ENCODE measurements around the gene EIF4G3. TPM values are rescaled to one million over a fixed set of nuclear protein-coding genes. Genes with fewer than 3 reads are reported as not detected.

Gene EIF4G3
- total RNA-seq, 1 experiment from 2014 or later, result 7.2 TPM

DNA sequence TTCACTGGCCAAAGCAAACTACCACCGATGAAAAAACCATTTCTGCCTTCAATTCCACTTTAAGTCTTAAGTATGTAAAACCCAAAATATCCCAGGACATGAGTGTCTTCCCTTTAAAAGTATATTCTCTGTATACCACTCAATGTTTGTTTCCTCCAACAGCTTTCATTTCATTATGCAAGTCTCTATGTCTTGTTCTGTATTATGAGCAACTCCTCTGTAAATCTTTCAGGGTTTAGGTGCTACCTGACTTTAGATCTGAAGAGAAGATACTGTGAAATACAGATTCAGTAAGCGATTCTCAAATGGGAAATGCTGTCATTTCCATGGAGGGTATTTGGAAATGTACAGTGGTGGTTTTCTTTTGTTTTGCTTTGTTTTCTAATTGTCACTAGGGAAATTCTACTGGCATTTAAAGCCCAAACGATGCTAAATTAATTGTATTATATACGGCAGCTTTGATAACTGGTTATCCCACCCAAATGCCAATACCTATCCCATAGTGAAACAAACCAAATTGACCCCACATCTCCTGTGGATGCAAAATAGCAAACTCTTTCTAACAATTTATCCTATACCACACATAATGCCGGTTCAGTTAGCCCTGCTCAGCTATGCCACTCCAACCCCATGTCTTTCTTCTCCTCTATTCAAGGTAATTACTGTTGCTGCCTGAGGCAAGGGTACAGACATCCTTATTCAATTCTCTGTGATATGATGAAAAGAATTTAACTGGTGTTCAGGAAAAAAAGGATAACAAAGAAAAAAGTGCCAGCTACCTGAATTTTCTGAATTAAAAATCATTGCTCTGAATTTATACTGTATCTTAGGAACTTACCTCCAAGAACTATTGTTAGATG is 182.8 kb downstream of the EIF4G3 start:
- in situ Hi-C loops (cut with HindIII; ENCODE audit: low pct_unique_long_range_greater_than_20kb, low sequenced_read_pairs), result no loop called here
- no peak for DNase-seq (ENCODE audit: low read depth)

DNA sequence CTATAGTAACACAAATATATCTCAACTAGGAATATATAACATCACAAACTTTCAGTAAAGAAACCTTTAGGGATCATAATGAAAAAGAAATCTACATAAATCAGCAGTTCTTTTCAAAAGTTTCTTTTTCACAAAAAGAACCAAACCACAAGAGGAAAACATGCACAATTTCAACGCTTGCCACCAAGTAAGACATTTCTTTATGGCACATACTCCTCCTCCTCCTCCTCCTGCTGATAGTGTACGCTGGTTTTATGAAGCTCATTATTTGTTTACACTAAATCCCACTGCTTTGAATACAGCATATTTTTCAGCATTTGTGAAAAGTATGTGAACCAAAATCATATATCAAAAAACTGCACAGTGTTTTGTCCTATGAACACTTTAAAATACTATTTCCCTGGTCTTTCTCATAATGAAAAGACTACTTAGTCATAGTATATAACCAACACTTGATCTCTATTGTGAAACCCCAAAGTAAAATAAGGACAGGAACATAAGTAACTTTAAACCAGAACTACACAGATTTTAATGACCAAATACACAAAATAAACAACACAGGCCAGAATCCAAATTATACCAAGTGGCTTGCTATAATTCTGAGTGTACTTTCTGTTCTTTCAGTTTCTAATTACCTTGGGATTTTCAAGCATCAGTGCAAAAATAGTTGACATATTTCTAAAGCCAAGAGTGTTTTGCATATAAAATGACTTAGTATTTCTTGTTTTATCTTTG is 184.2 kb downstream of the EIF4G3 start:
- in situ Hi-C loops (cut with HindIII; ENCODE audit: low pct_unique_long_range_greater_than_20kb, low sequenced_read_pairs), result no loop called here
- no peak for DNase-seq (ENCODE audit: low read depth)

DNA sequence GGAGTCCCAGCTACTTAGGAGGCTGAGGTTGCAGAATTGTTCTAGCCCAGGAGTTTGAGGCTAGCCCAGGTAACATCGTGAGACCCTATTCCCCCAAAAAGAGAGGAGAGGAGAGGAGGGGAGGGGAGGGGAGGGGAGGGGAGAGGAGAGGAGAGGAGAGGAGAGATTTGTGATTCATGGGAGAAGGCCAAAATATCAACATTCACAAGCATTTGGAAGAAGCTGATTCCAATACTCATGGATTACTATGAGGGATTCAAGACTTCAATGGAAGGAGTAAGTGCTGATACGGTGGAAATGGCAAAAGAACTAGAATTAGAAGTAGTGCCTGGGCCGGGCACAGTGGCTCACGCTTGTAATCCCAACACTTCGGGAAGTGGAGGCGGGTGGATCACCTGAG is 187.8 kb downstream of the EIF4G3 start:
- in situ Hi-C loops (cut with HindIII; ENCODE audit: low pct_unique_long_range_greater_than_20kb, low sequenced_read_pairs), result no loop called here
- DNase-seq (ENCODE audit: low read depth), result no peak

DNA sequence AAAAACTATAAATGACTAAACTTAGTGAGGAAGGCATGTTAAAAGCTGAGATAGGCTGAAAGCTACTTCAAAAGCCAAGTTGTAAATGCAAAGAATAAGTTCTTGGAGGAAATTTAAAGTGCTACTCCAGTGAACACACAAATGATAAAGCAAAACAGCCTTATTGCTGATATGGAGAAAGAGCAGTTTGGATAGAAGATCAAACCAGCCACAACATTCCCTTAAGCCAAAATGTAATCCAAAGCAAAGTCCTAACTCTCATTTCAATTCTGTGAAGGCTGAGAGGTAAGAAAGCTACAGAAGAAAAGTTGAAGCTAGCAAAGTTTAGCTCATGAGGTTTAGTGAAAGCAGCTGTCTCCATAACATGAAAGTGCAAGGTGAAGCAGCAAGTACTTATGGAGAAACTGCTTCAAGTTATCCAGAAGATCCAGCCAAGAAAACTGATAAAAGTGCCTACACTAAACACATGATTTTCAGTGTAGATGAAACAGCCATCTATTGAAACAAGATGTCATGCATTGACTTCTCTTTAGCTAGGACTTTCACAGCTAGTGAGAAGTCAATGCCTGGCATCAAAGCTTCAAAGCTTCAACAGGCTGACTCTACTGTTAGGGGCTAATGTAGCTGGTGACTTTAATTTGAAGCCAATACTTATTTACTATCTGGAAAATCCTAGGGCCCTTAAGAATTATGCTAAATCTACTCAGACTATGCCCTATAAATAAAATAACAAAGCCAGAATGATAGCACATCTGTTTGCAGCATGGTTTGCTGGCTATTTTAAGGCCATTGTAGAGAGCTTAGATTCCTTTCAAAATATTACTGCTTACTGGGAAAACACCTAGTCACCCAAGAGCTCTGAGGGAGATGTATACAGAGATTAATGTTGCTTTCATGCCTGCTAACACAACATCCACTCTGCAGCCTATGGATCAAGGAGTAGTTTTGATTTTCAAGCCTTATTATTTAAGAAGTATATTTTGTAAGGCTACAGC is 188.6 kb downstream of the EIF4G3 start:
- in situ Hi-C loops (cut with HindIII; ENCODE audit: low pct_unique_long_range_greater_than_20kb, low sequenced_read_pairs), result no loop called here
- DNase-seq (ENCODE audit: low read depth), result no peak

DNA sequence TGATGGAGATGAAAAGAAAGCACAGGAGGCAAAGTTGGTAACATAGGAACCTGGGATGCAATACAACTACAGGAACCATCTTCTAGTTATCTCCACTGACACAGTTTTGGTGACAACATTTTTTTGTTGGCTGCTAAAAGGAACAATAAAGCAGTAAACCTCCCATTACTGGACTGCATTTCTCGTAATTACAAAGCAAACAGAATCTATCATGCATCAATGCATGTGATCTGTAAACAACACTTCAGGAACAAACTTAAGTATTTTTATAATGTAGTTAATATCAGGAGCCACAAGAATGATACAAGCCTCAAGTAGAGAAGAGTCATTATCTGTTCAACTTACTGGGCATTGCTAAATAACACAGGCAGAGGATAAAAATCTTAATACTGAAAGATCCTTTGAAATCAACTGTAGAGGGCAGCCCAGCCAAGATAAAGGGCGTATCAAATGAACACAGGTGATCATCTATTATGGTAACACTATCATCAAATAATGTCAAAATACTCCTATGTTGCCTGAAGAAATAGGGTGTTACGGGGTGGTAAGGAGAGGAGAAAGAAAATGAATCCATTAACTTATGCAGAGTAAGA is 193.3 kb downstream of the EIF4G3 start:
- in situ Hi-C loops (cut with HindIII; ENCODE audit: low pct_unique_long_range_greater_than_20kb, low sequenced_read_pairs), result no loop called here
- DNase-seq (ENCODE audit: low read depth), result no peak

DNA sequence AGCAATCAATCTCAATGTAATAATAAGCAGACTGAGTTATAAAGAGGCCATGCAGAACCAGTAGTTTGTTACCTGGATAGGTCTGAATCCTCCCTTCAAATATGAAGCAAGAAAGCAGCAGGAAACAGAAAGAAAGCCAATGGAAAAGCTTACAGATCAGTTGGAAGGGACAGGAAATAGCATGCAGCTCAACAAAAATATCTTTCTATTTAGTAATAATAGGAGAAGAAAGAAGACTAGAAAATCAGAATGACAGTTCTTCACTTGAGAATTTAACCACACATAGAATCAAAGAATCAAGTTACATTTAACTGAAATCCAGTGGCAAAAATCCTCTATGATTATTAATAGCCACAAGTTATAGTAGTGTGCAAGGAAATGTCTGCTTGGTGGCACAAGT is 194.4 kb downstream of the EIF4G3 start:
- in situ Hi-C loops (cut with HindIII; ENCODE audit: low pct_unique_long_range_greater_than_20kb, low sequenced_read_pairs), result no loop called here

DNA sequence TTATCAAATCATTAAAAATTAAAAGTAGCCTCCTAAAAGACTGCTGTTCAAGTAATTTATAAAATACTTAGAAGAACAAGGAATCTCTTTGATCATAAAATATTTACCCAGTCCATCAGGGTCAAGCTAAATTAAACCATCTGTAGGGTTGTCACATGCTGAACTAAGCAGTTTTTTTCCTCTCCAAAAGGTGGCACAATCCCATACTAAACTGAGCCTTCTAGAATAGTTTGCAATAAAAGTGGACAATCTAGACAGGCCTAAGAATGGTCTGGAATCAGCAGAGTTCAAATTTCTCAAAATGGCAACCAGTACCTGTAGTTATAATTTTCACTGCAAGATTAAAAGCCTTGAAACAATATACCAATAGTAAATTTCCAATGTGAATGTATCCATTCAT is 194.8 kb downstream of the EIF4G3 start:
- DNase-seq (ENCODE audit: low read depth), result no peak
- in situ Hi-C loops (cut with HindIII; ENCODE audit: low pct_unique_long_range_greater_than_20kb, low sequenced_read_pairs), result no loop called here

More for the DNA sequence above, 194.4 kb downstream of the EIF4G3 start:
- DNase-seq (ENCODE audit: low read depth), result no peak

DNA sequence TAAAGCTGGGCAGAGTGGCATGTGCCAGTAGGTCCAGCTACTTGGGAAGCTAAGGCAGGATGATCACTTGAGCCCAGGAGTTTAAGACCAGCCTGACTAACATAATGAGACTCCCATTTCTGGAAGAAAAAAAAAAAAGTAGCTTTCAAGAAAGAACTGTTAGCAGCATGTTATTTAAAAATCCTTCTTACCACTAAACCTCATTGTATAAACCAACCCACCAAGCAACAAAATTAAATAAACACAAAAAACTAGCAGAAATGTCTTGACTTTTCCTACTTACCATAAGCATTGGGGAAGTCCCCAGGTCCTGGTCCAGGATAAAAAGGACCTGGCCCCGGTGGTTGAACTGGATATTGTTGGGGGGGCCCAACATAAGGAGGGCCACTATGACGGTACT is 196.6 kb downstream of the EIF4G3 start:
- no peak for DNase-seq (ENCODE audit: low read depth)
- in situ Hi-C loops (cut with HindIII; ENCODE audit: low pct_unique_long_range_greater_than_20kb, low sequenced_read_pairs), result no loop called here

DNA sequence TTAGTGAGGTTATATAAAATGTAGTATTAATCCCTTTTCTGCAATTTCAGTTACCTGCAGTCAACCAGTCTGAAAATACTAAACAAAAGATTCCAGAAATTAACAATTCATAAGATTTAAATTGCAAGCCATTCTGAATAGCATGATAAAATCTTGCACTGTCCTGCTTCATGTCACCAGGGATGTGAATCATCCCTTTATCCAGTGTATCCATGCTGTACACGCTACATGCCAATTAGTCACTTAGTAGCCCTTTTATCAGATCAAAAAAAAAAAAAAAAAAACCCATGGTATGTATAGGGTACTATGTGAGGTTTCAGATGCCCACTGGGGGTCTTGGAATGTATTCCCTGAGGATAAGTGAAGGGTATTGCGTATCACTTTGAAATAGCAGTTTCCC is 198.3 kb downstream of the EIF4G3 start:
- in situ Hi-C loops (cut with HindIII; ENCODE audit: low pct_unique_long_range_greater_than_20kb, low sequenced_read_pairs), result no loop called here
- no peak for DNase-seq (ENCODE audit: low read depth)

DNA sequence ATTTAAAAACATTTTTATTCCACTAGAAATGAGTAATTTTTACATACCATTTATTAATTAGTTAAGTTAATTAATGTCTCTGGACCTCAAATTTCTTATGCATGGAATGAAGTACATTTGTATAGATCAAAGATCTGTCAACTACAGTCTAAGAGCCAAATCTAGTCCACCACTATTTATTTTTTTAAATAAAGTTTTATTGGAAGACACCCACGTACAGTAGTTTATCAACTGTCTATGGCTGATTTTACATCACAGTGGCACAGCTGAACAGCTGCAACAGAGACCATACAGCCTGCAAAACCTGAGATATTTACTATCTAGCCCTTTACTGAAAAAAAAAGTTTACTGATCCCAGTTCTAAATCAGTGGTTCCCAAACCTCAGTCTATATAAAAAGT is 201.0 kb downstream of the EIF4G3 start:
- DNase-seq (ENCODE audit: low read depth), result no peak
- in situ Hi-C loops (cut with HindIII; ENCODE audit: low pct_unique_long_range_greater_than_20kb, low sequenced_read_pairs), result no loop called here

DNA sequence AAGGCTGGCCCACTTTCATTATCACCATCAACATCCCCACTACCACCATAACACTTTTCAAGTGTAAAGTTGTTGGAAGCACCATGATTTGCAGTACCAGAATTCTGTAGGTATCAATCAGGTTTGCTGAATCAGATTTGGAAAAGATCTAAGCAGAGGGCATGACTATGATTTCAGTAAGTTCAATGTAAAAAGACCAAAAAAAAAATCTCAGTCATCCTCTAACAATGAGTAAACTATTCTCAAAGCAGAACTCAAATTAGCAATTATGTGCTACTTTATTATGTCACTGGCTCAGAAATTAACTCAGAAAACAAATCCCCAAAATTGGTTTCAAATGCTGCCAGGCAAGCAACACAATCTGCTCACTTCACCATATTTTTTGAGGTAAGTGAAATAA is 201.7 kb downstream of the EIF4G3 start:
- no peak for DNase-seq (ENCODE audit: low read depth)
- in situ Hi-C loops (cut with HindIII; ENCODE audit: low pct_unique_long_range_greater_than_20kb, low sequenced_read_pairs), result no loop called here

DNA sequence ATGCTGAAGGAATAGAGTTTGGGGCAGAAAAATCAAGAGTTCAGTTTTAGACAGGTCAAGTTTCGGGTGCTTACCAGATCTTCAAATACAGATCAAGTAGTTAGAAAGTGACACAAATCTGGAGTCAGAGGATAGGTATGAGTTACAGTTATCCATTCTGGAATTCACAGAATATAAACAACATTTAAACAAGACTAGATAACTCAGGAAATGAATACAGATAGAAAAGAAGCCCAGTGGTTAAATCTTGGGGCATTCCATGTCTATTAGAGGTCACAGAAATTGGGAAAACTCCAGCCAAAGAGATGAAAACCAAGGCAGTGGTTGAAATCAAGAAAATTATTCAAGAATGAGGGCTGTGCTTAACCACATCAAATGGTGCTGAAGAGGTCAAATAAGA is 202.6 kb downstream of the EIF4G3 start:
- in situ Hi-C loops (cut with HindIII; ENCODE audit: low pct_unique_long_range_greater_than_20kb, low sequenced_read_pairs), result no loop called here
- DNase-seq (ENCODE audit: low read depth), result no peak

DNA sequence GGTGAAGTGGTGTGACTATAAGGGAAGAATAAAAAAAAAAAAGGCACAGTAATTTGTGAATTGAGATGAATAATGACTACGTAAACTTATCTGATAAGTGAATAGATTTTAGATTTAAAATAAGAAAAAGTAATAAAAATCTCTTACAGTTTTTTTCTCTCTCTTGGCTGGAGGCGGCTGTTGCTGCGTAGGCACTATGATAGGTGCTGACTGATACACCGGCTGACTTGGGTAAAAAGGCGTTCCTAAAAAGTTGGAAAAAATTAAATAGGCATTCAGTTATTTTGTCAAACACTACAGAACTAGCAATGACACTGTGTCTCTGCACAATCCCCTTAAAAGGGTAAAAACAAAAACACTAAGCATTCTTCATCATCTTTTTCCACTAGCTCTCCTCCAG is 203.8 kb downstream of the EIF4G3 start:
- in situ Hi-C loops (cut with HindIII; ENCODE audit: low pct_unique_long_range_greater_than_20kb, low sequenced_read_pairs), result no loop called here
- no peak for DNase-seq (ENCODE audit: low read depth)

DNA sequence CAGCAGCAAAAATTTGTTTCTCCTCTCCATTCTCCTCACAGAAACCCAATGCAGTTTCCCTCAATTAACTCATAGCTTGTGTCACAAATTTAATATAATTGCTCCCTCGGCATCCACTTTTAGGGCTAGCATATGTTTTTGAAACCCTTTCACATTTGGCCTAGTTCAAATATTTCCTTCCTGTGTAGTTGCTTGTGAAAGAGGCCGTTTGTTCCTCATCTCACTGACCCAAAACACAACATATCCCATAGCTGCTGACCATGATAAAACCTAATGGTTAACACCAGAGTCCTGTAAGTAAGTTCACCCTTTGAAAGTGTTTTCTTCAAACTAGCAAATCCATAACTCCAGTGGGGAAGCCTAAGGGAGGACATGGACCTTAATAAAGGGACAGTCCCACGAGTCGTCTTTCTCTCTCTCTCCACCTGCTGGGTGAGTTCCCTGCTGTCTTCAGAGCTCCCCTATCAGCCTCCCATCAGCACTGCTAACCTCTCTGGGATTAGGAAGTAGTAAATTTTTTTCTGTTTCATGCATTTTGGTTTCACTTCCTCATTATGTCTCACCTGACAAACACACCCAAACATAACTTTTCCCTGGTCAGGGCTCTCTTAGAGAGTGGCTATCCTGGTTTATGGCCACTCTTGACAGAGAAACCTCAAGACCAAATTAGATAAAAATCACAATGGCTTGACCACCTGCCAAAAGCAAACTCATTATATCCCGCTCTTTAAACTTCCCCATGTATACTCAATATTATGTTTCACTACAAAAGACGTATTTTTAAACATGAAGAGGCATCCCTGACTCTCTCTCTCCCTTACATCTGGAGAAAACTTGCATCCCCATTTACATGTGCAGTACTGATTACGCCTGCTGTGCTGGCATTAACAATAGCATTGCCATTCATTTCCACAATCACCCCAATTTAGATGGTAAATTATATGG is 211.9 kb downstream of the EIF4G3 start:
- in situ Hi-C loops (cut with HindIII; ENCODE audit: low pct_unique_long_range_greater_than_20kb, low sequenced_read_pairs), result no loop called here
- DNase-seq (ENCODE audit: low read depth), result no peak

DNA sequence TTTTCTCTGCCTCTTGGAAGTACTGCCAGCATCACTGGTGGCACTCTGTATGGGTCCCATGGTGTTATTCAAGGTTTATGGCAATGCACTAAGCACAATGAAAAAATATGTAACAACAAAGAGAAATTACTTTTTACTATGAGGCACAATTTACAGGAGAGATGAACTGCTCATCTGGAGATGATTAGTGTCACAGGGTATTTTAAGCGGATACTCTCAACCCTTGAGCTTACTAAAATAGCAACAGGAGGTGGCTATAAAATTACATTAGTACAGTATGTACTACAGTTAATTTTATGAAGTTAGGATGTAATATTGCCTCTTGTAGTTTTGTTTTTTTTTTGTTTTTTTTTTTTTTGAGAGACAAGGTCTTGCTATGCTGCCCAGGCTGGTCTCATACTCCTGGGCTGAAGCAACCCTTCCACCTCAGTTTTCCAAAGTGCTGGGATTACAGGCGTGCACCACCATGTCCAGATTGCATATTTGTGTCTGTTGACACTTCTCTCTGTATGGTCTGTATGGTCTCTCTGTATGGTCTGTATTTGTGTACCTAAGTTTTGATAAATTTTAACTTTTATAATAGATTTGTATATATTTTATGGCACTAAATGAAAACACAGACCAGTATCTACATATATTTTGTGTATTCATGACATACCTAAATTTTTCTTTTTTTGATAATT is 214.0 kb downstream of the EIF4G3 start:
- in situ Hi-C loops (cut with HindIII; ENCODE audit: low pct_unique_long_range_greater_than_20kb, low sequenced_read_pairs), result no loop called here
- no peak for DNase-seq (ENCODE audit: low read depth)

DNA sequence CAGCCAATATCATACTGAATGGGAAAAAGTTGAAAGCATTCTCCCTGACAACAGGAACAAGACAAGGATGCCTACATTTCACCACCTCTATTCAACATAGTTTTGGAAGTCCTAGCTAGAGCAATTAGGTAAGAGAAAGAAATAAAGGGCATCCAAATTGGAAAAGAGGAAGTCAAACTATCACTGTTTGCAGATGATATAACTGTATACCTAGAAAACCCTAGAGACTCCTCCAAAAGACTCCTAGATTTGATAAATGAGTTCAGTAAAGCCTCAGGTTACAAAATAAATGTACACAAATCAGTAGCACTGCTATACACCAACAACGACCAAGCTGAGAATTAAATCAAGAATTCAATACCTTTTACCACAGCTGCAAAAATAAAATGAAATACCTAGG is 218.3 kb downstream of the EIF4G3 start:
- no peak for DNase-seq (ENCODE audit: low read depth)
- in situ Hi-C loops (cut with HindIII; ENCODE audit: low pct_unique_long_range_greater_than_20kb, low sequenced_read_pairs), result no loop called here

DNA sequence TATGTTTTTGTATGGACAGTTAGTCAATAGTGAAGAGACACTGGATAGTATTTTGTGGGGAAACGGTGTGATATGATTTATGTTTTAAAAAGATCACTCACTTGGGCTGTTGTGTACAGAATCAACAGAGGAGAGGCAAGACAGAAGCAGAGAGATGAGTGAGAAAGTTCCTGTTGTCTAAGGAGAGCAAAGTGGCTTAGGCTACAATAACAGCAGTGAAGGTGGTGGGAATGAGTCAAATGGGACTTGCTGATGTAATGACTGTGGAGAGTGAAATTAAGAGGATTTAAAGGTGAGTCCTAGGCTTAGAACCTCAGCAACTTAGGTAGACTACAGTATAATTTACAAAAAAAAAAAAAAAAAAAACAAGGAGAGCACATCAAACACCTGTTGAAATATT is 220.4 kb downstream of the EIF4G3 start:
- no peak for DNase-seq (ENCODE audit: low read depth)
- in situ Hi-C loops (cut with HindIII; ENCODE audit: low pct_unique_long_range_greater_than_20kb, low sequenced_read_pairs), result no loop called here
